DND-41 (cell line): ENCODE results near the gene ADRM1.

Experiments used
- ATAC-seq: fragments of 200-7000 bp; cut with Tn5 transposase; 3 replicates; pipeline ENCODE4 v1.9.1; 2021; ENCODE audit warnings: low read depth; ENCODE audit not compliant: insufficient read depth
- DNase-seq: peaks from one replicate; pipeline ENCODE4 v3.0.0-alpha.2; 2020
- H2AFZ ChIP-seq: 2 replicates; pipeline ENCODE4 v1.6.0; 2012; ENCODE audit warnings: low read depth, low read length
- H3K27ac ChIP-seq: 2 replicates; pipeline ENCODE4 v1.5.1; 2012; ENCODE audit warnings: low read length, inconsistent platforms
- H3K27me3 ChIP-seq: fragments of 200-600 bp; sonication (generic); 2 replicates; pipeline ENCODE4 v1.6.0; 2012; ENCODE audit warnings: low read length, mild to moderate bottlenecking, inconsistent platforms; ENCODE audit not compliant: insufficient read depth, poor library complexity
- H3K36me3 ChIP-seq: 2 replicates; pipeline ENCODE4 v1.5.1; 2012; ENCODE audit warnings: low read length, inconsistent platforms; ENCODE audit not compliant: insufficient read depth
- H3K4me1 ChIP-seq: 2 replicates; pipeline ENCODE4 v1.5.1; 2012; ENCODE audit warnings: mild to moderate bottlenecking, low read length; ENCODE audit not compliant: insufficient read depth
- H3K4me2 ChIP-seq: 2 replicates; pipeline ENCODE4 v1.6.0; 2012; ENCODE audit warnings: mild to moderate bottlenecking, moderate library complexity, low read length, inconsistent platforms; ENCODE audit not compliant: insufficient read depth
- H3K4me3 ChIP-seq, 2 experiments: fragments of 200-600 bp in 1 of 2; shearing (Covaris generic) in 1 of 2; 2 replicates each; pipeline ENCODE4 v1.5.1; 2012 to 2016; ENCODE audit warnings: inconsistent platforms in 2 of 2, low read length in 2 of 2, mild to moderate bottlenecking in 2 of 2, low read depth in 1 of 2, moderate library complexity in 1 of 2
- H3K79me2 ChIP-seq: 2 replicates; pipeline ENCODE4 v1.6.0; 2012; ENCODE audit warnings: low read length, inconsistent platforms; ENCODE audit not compliant: insufficient read depth
- H3K9ac ChIP-seq: 2 replicates; pipeline ENCODE4 v1.6.0; 2012; ENCODE audit warnings: low read depth, mild to moderate bottlenecking, inconsistent platforms, low read length, moderate library complexity
- H3K9me3 ChIP-seq: 2 replicates; pipeline ENCODE4 v1.5.1; 2012; ENCODE audit warnings: low read length, moderate library complexity, mild to moderate bottlenecking, inconsistent platforms; ENCODE audit not compliant: insufficient read depth, severe bottlenecking
- H4K20me1 ChIP-seq: 2 replicates; pipeline ENCODE4 v1.6.0; 2012; ENCODE audit warnings: low read length; ENCODE audit not compliant: insufficient read depth
- EZH2 ChIP-seq: IDR thresholded peaks from 3 replicates; pipeline ENCODE4 v1.6.1; 2012; ENCODE audit warnings: borderline replicate concordance, low read depth, mild to moderate bottlenecking, moderate library complexity, low read length, inconsistent platforms; ENCODE audit not compliant: severe bottlenecking
- TF ChIP-seq, protein P1 (sequence below): IDR thresholded peaks from 2 replicates; pipeline ENCODE4 v1.5.1; 2012; ENCODE audit warnings: borderline replicate concordance, low read length, moderate library complexity, mild to moderate bottlenecking; ENCODE audit not compliant: poor library complexity, severe bottlenecking; ENCODE audit errors: extremely low read depth

Gene ADRM1

DNA sequence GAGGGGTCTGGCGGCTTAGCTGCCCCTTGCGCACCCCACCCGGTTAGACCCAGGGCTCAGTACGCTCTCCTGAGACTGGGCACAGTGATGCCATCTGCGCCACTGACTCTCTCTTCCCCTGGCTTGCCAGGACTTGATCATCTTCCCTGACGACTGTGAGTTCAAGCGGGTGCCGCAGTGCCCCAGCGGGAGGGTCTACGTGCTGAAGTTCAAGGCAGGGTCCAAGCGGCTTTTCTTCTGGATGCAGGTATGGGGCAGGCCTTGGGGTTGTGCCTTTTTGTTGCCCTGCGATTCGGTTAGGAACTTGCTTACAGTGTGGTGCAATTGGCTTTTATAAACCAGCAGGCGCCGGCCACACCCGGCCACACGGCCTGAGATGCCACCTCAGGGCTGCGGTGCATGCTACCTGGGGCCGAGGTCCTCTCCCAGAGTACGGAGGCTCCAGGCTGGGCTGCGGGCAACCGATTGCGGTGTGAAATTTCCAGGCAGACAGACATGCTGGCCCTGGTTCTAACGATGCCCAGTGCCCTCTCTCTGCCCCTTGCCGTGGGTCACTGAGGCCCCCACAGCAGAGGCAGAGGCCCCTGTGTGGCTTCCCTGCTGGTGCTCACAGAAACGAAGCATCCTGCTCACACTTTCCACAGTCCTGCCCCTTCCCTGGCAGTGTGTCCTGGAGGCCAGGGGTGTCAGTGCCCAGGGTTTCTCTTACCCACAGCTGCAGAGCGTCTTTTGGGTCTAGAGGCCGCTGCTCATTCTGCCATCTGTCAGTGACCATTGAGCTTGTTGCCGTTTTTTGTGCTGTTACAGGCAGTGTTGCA, 1.7 kb downstream of the ADRM1 start:
- Histone ChIP-seq H3K9me3 (no peaks in the 10 kb centered on the region), H3K4me2 (peak overlapping the region; percentile 100), H3K9ac (peak overlapping the region; percentile 93), H3K79me2 (peaks cover 41% of the 10 kb centered on the region), H3K4me1 (peaks cover 38% of the 10 kb centered on the region), H3K27ac (peak overlapping the region; percentile 79), H4K20me1 (peaks cover 57% of the 10 kb centered on the region), H3K27me3 (no peaks in the 10 kb centered on the region), H2AFZ (no peak overlapping the region), H3K4me3 (peak overlapping the region; percentile 99 to 100; a peak in 3 of 4 replicates), H3K36me3 (peaks cover 62% of the 10 kb centered on the region)
- DNase-seq (no peak), ATAC-seq (no peak)
- TF ChIP-seq EZH2: no peak
- TF ChIP-seq, protein P1, sequence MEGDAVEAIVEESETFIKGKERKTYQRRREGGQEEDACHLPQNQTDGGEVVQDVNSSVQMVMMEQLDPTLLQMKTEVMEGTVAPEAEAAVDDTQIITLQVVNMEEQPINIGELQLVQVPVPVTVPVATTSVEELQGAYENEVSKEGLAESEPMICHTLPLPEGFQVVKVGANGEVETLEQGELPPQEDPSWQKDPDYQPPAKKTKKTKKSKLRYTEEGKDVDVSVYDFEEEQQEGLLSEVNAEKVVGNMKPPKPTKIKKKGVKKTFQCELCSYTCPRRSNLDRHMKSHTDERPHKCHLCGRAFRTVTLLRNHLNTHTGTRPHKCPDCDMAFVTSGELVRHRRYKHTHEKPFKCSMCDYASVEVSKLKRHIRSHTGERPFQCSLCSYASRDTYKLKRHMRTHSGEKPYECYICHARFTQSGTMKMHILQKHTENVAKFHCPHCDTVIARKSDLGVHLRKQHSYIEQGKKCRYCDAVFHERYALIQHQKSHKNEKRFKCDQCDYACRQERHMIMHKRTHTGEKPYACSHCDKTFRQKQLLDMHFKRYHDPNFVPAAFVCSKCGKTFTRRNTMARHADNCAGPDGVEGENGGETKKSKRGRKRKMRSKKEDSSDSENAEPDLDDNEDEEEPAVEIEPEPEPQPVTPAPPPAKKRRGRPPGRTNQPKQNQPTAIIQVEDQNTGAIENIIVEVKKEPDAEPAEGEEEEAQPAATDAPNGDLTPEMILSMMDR: no peak

GRCh38 chr20:62305149-62305764, 2.5 kb downstream of the ADRM1 start:
- H3K9ac ChIP-seq: peak overlapping the region; percentile 93
- peak overlapping the region; percentile 100 for H3K4me2 ChIP-seq
- no peaks in the 10 kb centered on the region for H3K9me3 ChIP-seq
- H3K79me2 ChIP-seq: peaks cover 41% of the 10 kb centered on the region
- no peak overlapping the region for H2AFZ ChIP-seq
- ATAC-seq: no peak
- peak overlapping the region in 1 of 2 experiments; percentile 99; a peak in 1 of 4 replicates for H3K4me3 ChIP-seq
- no peak for DNase-seq
- TF ChIP-seq, protein P1: no peak
- TF ChIP-seq EZH2: no peak
- no peak overlapping the region; the same call in 1 of the 2 replicates for H3K27ac ChIP-seq
- no peaks in the 10 kb centered on the region for H3K27me3 ChIP-seq
- peaks cover 57% of the 10 kb centered on the region for H4K20me1 ChIP-seq
- H3K4me1 ChIP-seq: peaks cover 38% of the 10 kb centered on the region
- peaks cover 62% of the 10 kb centered on the region for H3K36me3 ChIP-seq

GRCh38 chr20:62305765-62306413, 3.1 kb downstream of the ADRM1 start:
- peak overlapping the region in 1 of 2 experiments; percentile 99; a peak in 2 of 4 replicates for H3K4me3 ChIP-seq

More at GRCh38 chr20:62305765-62306413, 3.1 kb downstream of the ADRM1 start:
- Histone ChIP-seq H2AFZ (no peak overlapping the region), H3K27me3 (no peaks in the 10 kb centered on the region), H3K36me3 (peaks cover 62% of the 10 kb centered on the region), H4K20me1 (peaks cover 57% of the 10 kb centered on the region), H3K9me3 (no peaks in the 10 kb centered on the region), H3K27ac (no peak overlapping the region), H3K79me2 (peaks cover 41% of the 10 kb centered on the region), H3K9ac (peak overlapping the region; percentile 93; the same call in 1 of the 2 replicates), H3K4me1 (peaks cover 38% of the 10 kb centered on the region), H3K4me2 (peak overlapping the region; percentile 100)
- ATAC-seq: no peak
- TF ChIP-seq, protein P1: no peak
- no peak for TF ChIP-seq EZH2
- no peak for DNase-seq
